NCI-H1105 treated with DMSO at 0.1 percent for 48 hours (cell line): ENCODE results near the gene WDR20.

Source experiments
- DNase-seq: peaks from one replicate; lab custom pipeline; 2025; lab: John Stamatoyannopoulos, UW

The WDR20 gene

DNA sequence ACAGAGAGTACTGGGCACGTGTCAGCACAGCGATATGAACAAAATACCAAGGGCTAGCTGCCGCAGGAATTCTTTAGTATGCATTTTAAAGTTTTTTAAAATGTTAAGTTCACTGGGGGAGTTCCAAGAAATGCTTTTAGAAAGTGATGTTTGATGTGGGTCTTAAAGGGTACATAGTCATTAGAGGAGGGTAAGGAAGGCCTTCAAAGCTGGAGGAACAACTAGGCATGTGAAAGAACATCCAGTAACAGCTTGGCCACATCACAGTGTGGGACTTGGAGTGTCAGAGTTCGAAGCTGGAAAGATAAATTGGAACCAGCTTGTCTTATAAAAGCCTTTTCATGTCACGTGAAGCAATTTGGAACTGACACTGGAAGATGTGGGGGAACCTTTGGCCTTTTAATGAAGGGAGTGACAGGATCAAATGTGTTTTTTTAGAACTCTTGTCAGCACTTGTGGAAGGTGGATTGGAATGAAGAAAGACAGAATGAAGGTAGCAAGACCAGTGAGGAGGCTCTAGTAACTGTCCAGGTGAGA lies 57.7 kb downstream of the WDR20 start:
- no peak for DNase-seq

DNA sequence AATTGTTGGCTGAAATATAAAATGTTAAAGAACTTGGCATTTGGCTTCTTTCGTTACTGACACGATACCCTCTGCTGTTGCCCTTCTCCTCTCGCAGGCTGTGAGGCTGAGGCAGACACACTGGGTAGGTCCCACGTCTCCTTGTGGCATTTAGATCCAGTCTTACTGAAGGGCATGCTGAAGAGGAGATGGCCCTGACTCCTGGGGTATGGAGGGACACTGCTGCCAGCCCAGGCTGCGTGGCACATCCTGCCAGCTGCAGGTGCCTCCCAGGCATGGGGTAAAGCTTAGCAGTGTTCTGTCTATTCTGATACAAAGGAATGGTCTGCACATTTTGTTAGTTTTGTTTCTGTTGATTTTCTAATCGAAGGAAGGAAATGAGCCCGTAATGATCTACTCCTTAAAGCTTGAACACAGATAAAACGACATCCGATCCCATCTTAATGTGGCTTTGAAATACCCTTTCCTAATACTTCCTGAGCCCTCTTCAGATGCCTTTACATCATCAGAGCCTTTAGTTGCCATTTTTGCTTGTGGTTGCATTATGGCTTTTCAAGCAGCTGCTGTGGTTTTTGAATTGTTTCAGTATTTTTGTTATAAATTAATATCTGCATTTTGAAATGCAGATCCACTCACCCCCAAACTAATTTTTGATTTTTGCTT lies 61.1 kb downstream of the WDR20 start:
- DNase-seq: no peak

DNA sequence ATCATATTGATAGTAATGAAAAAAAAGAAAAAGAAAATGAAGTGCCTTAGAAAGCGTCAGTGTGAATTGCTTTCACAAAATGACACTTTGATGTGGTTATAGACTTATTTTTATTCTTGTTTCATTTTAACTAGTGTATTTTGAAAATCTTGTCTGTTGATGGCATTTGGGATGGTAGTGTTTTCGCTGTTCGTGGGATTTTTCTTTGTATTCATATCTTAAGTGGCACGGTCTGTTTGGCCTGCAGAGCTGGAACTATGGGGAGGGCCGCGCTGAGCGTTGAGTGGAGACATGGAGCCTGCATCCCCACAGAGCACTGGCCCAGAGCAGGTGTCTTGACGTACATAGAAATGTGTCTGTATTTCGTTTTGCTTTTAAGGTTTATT lies 61.6 kb downstream of the WDR20 start:
- DNase-seq: no peak

DNA sequence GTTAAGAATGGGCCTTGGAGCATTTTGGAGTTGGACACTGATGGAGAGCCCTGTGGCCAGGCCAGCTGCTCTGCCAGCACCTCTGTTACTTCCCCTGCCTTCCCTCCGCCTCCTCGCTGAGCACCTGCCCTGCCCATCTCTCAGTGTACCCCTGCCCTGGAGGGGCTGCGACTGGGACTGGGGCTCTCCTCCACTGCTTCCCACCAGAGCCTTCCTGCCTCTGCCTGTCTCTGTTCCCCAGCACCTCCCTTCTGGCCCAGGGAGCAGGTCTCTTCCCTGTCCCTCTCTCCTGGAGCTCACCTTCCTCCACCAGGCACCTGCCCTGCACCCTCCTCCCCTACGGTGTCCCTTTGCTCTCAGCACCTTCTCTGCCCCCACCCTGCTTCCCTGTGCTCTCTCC lies 62.1 kb downstream of the WDR20 start:
- no peak for DNase-seq

DNA sequence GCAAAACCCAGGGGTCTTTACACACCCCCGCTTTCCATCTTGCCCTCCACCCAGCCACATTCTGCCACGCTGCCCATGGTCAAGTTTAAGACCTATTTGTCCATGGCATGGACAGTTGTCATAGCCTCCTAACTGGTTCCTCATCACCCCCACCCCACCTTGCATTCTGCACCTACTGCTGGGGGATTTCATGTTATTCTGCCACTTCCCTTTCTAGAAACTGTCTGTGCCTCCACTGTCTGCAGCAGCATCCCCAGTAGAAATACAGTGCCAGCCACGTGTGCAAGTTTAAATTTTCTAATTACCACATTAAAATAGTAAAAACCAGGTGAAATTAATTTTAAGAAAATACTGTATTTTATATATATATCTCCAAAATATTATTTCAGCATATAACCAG lies 63.2 kb downstream of the WDR20 start:
- no peak for DNase-seq

DNA sequence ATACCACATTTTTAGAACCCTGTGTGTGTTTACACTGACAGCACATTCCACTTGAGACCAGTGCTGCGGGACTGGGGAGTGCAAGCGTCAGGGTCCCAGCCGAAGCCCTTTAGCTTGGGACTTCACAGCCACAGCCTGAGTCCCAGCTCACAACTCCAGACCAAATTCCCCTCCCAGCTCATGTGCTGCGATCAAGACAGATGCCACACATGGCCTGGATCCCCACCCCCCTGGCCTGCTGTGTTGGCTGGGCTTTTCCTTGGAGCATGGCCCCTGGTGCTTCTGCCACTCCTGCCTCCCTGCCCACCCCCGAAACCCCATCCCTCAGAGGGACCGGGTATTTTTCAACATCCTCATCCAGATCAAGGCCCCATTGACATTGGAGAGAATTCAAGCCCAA lies 63.7 kb downstream of the WDR20 start:
- DNase-seq: no peak

DNA sequence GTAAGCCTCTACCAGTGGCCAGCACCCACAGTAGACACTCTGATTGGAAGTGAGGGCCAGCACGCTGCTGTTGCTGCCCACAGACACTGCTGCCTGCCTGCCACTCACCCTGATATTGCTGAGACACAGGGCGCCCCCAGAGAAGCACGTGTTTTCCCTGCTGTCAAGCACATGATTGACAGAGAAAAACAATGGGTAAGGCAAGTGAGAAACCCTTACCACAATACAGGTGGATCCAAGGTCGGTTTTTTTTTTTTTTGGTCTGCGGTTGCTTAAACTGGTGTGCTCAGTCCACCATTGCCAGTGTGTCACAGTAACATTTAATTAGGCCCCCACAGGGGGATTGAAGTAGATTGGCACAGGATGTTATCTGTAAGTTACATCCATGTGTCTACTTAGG lies 65.9 kb downstream of the WDR20 start:
- no peak for DNase-seq

DNA sequence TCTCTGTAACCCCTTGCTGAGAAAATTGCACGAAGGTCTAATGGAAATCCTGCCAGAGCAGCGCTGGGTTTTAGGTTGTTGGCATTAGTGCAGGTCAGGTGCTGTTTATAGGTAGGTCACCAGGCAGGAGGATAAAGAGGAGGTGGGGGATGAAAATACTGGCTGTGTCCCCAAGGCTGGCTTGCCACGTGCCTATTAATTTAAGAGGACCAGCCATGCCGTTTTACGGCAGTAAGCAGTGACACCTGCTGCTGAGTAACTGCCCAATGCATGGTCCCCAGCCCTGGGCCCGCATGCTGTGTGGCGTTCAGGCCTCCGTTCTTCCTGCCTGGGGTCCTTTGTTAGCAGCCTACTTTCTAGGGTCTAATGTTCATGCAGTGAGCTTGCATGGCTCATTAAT lies 67.2 kb downstream of the WDR20 start:
- no peak for DNase-seq

DNA sequence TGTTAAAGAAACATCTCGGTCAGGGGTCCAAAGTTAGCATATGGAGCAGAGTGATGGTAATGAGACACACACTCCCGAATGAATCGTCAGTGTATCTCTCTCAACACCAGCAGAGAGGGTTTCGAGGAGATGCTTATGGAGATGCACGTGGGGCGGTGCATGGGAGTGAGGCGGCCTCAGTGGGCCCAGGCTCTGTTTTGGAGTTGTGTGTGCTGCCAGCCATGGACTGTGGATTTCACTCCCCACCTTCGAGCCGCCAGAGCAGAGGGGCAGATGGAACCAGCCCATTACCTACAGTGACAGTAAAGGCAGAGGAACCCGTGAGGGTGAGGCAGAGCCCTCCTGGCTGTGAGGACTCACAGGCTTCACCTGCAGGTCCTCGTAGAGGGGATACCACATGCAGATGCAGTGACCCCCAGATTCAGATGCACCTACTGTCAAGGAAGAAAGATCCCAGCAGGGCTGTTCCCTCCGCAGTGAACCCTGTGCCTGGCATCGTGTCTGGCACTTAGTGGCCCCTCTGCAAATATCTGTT lies 68.2 kb downstream of the WDR20 start:
- DNase-seq: no peak

DNA sequence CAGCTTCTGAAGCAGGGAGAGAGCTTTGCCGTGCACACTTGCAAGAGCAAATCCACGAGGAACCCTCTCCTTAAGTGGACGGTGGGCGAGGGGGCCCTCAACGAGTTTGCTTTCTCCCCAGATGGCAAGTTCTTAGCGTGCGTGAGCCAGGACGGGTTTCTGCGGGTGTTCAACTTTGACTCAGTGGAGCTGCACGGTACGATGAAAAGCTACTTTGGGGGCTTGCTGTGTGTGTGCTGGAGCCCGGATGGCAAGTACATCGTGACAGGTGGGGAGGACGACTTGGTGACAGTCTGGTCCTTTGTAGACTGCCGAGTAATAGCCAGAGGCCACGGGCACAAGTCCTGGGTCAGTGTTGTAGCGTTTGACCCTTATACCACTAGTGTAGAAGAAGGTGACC lies 69.0 kb downstream of the WDR20 start:
- DNase-seq: no peak

DNA sequence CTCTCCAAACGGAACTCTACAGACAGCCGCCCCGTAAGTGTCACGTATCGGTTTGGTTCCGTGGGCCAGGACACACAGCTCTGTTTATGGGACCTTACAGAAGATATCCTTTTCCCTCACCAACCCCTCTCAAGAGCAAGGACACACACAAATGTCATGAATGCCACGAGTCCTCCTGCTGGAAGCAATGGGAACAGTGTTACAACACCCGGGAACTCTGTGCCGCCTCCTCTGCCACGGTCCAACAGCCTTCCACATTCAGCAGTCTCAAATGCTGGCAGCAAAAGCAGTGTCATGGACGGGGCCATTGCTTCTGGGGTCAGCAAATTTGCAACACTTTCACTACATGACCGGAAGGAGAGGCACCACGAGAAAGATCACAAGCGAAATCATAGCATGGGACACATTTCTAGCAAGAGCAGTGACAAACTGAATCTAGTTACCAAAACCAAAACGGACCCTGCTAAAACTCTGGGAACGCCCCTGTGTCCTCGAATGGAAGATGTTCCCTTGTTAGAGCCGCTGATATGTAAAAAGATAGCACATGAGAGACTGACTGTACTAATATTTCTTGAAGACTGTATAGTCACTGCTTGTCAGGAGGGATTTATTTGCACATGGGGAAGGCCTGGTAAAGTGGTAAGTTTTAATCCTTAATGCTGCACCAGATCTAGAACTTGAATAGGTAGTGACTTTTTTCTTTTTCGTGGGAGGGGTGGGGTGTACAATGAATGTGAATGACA lies 69.7 kb downstream of the WDR20 start:
- no peak for DNase-seq

DNA sequence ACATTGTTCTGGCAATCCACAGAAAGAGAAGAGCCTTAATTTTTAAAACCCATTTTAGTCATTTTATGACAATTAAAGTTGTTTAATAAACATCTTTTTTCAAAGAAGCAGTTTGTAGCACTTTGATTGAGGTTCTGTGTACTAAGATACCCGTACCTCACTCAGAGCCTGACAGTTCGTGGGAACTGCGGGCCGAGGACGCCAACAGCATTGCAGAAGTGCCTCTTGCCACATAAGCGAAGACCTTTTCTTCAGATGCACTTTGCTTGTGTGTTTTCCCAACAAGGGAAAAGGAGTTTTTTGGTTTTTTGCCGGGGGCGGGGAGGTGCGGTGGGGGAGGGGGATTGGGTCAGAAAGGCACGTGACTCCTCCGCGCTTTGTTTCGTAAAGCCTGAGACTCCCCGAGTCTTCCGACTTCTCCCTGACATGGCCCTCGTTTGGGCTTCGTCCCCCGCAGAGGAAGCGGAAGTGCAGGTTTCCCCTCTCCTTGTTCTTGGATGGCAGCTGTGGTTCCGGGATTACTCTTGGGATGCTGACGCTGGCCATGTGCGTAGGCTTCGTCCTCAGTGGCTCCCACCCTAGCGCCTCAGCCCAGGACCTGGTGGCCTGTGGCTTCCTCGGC lies 70.8 kb downstream of the WDR20 start:
- DNase-seq: no peak

DNA sequence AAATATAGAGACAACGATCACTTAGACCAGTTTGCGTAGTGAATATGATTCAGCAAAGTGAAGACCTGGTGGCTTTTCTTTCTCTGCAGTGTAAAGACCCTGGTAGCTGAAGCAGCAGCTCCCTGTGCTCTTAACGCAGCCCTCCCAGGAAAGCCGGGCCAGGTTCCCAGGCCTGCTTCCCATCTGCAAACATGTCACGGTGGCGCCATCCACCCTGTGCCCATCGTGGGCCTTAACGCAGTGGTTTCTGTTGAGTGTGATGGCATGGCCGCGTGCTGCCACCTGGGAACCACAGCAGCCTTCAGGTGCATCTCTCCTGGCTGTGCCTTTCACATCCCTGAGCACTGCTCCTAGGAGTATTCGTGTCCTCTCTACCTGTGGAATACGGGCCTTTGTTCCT lies 71.5 kb downstream of the WDR20 start:
- no peak for DNase-seq

DNA sequence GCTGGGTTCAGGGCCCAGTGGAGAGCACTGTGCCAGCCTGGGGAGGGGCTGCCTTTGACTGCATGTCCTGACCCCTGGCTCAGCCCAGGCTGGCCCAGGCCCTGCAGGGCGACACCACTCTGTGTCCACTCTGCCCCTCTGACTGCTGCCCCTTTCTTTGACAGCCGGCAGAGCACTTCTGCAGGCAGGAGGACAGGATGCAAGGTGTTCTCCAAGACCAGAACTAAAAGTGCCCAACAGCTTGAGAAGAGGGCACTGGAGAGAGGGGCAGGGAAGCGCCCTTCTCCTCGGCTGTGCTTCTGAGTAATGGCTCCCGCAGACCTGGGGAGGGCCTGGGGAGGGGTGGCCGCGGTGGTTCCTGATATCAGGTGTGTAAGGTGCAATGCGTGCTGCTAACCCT lies 72.7 kb downstream of the WDR20 start:
- no peak for DNase-seq

DNA sequence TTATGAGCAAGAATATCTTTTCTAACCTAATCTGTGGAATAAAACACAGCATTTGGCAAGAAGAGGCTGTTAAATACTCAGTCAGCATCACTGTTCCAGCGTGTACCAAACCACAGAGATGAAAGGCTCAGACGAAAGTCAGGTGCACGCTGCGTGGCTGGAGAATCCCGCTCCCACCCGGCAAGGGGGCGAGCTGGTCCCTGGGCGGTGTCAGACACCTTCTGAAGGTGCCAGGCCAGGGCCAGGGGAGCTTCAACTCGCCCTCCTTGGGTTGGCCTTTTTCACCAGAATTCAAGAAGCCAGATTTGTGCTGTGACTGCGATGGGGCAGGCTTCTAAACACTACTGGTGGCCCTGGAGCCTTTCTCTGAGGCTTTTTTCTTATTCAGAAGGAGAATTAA lies 73.1 kb downstream of the WDR20 start:
- no peak for DNase-seq

DNA sequence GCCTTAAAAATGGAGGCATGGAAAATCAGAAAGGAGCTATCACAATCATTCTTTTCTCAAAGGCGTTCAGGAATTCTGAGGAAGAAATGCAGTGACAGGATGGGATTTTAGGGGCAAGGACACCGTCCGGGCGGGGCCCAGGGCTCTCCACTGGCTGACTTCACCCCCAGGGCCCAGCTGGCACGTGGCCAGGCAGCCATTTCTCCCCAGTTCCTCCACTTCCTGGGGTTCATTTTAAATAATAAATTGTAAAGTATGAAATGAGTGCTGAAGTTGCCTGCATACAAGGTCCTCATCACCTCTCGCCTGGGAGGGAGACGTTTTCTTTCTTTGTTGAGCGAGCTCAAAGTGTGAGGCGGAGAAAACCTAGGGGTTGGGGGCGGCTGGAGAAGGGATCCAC lies 73.8 kb downstream of the WDR20 start:
- DNase-seq: no peak

DNA sequence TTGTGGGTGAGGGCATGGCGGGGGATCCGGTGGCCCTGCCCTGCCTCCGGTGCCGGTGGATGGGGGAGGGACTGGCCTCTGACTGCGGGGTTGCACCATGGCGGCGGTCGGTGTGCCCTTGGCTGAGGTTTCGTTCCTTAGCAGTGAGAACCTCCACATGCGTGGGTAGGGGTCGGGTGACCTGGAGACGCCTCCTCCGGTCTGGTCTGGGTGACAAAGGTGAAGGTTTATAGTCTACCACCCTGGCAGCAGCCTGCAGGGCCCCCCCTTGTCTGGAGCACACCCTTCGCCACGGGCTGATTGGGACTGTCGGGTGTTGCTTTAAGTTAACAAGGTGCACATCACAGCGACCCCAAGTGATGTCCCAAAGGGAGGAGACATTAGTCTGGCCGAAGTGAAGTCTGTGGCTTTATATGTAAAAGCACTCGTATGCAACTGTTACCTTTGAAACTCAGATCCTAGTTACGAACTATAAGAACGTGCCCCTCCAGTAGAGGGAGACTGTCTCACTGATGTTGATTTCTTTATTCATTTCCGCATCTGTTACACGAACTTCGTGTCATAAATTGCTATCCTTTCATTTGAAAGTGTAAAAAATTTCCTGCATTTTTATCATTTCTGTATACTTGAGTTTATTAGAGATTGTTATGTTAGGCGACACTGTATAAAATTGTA lies 74.4 kb downstream of the WDR20 start:
- DNase-seq: no peak

DNA sequence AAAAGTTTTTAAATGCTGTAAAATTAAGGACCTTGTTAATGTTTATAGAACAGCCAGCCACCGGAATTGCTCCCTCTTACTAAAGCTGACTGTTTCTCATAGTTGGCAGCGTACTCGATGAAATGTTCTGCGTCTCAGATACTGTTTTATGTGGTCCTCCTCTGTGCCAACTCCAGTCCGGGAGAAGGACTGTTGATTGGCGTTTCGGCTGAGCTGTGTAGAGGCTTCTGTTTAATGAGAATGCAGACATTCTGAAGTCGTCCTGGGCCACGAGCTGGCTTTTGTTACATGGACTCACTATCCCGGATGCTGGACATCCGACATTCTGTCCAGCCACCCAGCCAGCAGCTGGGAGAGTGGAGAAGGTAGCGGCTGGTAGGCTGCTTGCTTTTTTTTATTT lies 75.4 kb downstream of the WDR20 start:
- DNase-seq: no peak

DNA sequence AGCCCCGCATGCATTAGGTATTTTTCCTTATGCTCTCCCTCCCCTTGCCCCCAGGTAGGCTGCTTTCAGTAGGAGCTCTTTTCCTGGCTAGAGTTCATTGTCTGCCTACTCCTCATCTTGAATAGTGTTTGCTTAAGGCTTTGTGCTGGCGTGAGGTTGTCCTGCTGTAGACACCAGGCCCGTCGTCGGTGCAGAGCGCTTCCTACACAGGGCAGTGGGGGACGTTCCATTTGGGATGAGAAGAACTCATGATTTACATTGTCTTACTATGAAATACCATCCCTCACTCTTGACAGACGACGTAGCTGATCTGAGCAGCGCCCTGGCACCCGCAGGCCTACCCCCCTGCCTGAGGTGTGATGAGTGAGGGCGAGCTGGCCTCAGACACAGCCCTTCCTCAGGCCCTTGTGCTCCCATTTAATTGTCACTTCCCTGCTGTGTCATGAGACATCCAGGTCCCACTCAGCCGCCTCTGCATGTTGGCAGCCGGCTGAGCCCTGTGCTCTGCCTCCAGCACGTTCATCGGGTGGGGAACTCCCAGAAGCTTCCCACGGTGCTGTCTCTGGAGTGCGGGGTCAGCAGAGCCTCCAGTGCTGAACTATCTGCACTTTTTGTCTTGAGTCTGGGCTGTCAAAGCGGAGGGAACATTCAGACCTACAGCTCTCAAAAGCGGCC lies 76.0 kb downstream of the WDR20 start:
- DNase-seq: no peak

DNA sequence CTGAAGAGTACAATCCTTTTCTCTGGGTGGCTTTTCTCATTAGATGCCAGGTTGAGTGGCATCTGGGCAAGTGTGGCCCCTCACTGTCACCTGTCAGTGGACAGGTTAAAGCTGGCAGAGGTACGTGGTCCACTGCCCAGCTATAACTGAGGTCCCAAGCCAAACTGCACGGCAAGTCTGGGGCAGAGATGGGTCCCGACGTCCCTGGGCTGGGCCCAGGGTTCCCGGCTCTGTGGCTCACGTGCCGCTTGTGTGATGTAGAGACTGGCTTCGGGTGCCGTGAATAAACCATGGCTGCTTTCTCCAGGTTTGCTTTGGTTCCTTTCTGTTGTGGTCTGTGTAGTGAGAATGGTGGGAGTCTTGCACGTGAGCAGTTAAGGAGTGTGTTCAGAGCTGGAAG lies 77.7 kb downstream of the WDR20 start:
- no peak for DNase-seq

DNA sequence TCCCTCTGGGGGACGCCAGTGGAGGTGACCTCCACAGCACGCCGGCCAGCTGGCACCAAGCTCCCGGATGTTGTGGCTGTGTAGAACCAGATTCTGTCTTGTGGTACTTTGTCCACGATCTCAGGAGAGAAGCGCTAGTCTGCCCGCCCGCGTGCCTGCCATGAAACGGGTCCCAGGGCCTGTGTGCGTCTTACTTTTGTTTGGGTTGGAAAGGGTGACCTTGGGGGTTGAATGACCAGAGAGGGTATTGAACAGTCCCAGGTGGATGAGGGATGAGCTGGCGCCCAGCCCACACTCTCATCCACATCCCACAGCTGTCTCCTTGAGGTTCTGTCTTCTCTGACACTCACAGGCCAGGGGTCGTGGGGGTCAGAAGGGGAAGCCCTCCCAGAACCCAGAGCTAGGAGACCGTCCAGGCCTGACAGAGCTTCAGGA lies 78.3 kb downstream of the WDR20 start:
- DNase-seq: no peak

DNA sequence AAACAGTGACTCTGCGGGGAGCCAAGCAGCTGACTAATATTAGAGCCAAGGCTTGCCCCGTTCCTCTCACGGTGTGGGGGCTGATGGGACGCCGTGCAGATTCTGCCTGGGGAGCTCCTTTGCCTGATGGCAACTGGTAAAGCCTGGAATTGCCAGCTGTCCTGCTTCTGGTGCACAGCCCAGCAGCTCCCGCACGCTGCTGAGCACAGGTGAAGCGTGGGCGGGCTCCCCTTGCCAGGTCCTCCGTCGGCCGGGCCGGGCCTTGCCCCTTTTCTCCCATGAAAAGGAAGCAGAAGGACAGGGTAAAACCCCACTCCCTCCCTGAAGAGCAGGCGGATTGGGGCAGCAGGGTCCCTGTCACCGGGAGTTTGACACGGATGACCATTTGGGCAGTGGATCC lies 79.0 kb downstream of the WDR20 start:
- no peak for DNase-seq
